OCI-LY7 (cell line): ENCODE results near the gene MDK. TPM values are rescaled to one million over a fixed set of nuclear protein-coding genes. Genes with fewer than 3 reads are reported as not detected.

Experiments used
- BruUV-seq: library from RNA; stranded (reverse); fragments of 400-500 nt; replicated peaks from 2 replicates; lab custom pipeline; 2021; lab: Mats Ljungman, UMichigan
- CTCF ChIA-PET: fragments of 300-600 bp; sonication (Branson Sonifier 250); formaldehyde crosslinking; loops from one replicate; lab custom pipeline; 2022; ENCODE audit warnings: antibody characterized with exemption; ENCODE audit not compliant: unreplicated experiment; lab: Charles Lee
- POLR2A ChIA-PET: fragments of 300-600 bp; sonication (Branson Sonifier 250); formaldehyde crosslinking; loops from one replicate; lab custom pipeline; 2022; ENCODE audit warnings: antibody characterized with exemption; lab: Charles Lee
- DNase-seq: peaks from one replicate; pipeline ENCODE4 v3.0.0-alpha.2; 2015; ENCODE audit warnings: low spot score
- H2AFZ ChIP-seq: fragments of 200-600 bp; sonication (generic), shearing (Covaris generic); 2 replicates; pipeline ENCODE4 v1.6.1; 2014; ENCODE audit warnings: mild to moderate bottlenecking, antibody characterized with exemption, low read length, moderate library complexity
- H3K27ac ChIP-seq: fragments of 200-600 bp; sonication (generic); 2 replicates; pipeline ENCODE4 v1.5.1; 2014; ENCODE audit warnings: mixed run types, low read depth, mild to moderate bottlenecking, moderate library complexity, low read length, inconsistent platforms; ENCODE audit not compliant: poor library complexity, severe bottlenecking
- H3K36me3 ChIP-seq: fragments of 200-600 bp; sonication (generic); 2 replicates; pipeline ENCODE4 v1.6.1; 2014; ENCODE audit warnings: mild to moderate bottlenecking, antibody characterized with exemption, low read length, moderate library complexity, mixed read lengths; ENCODE audit not compliant: insufficient read depth
- H3K4me1 ChIP-seq: fragments of 200-600 bp; sonication (generic); 2 replicates; pipeline ENCODE4 v1.5.1; 2014; ENCODE audit warnings: mild to moderate bottlenecking, low read length; ENCODE audit not compliant: insufficient read depth, poor library complexity, severe bottlenecking
- H3K4me2 ChIP-seq: fragments of 200-600 bp; sonication (generic); 2 replicates; pipeline ENCODE4 v1.6.1; 2014; ENCODE audit warnings: mild to moderate bottlenecking, low read length
- H3K4me3 ChIP-seq: fragments of 200-600 bp; sonication (generic); 2 replicates; pipeline ENCODE4 v1.5.1; 2014; ENCODE audit warnings: mild to moderate bottlenecking, low read depth, low read length; ENCODE audit not compliant: poor library complexity, severe bottlenecking
- H3K79me2 ChIP-seq: fragments of 200-600 bp; sonication (generic); 2 replicates; pipeline ENCODE4 v1.6.1; 2016; ENCODE audit warnings: low read depth, mild to moderate bottlenecking, low read length, moderate library complexity, mixed read lengths; ENCODE audit not compliant: insufficient read depth
- H3K9me2 ChIP-seq: fragments of 200-600 bp; sonication (generic); 2 replicates; pipeline ENCODE4 v1.6.1; 2016; ENCODE audit warnings: mild to moderate bottlenecking, low read length, mixed read lengths; ENCODE audit not compliant: insufficient read depth
- H3K9me3 ChIP-seq: fragments of 200-600 bp; sonication (generic); 2 replicates; pipeline ENCODE4 v1.6.1; 2014; ENCODE audit warnings: mild to moderate bottlenecking, mixed run types, low read length, mixed read lengths
- H4K20me1 ChIP-seq: fragments of 200-600 bp; sonication (generic); 2 replicates; pipeline ENCODE4 v1.6.1; 2014; ENCODE audit warnings: mild to moderate bottlenecking, antibody characterized with exemption, low read length, moderate library complexity, mixed read lengths; ENCODE audit not compliant: insufficient read depth
- CTCF ChIP-seq: fragments of 200-600 bp; sonication (generic); conservative IDR thresholded peaks from 2 replicates; pipeline ENCODE4 v1.5.1; 2014; ENCODE audit warnings: mild to moderate bottlenecking, antibody characterized with exemption, low read length, moderate library complexity, mixed read lengths
- EZH2phosphoT487 ChIP-seq: fragments of 200-600 bp; sonication (generic); IDR thresholded peaks from 2 replicates; pipeline ENCODE4 v1.6.1; 2018; ENCODE audit warnings: low read depth, borderline replicate concordance, mild to moderate bottlenecking, mixed run types, antibody characterized with exemption, low read length, moderate library complexity, mixed read lengths
- intact Hi-C: fragments of 100-400 bp; cut with micrococcal nuclease; formaldehyde crosslinking; loops from one replicate; pipeline ENCODE4 v1.10.0; 2022; ENCODE audit not compliant: unreplicated experiment
- total RNA-seq, 2 experiments: library from RNA; depleted of rRNA in 1 of 2; stranded (reverse); fragments of >200 nt in 1 of 2; shearing (Covaris generic) in 1 of 2; gene quantifications; 2 replicates each; pipeline ENCODE4 v1.2.3, GENCODE V29; 2014 to 2022

The MDK gene
- total RNA-seq, 2 experiments from 2014 or later: 5.1 to 6.2 TPM

- Histone ChIP-seq H3K36me3 (peaks cover 16% of the 10 kb centered on the region; the same call in 1 of the 2 replicates), H3K9me2 (no peaks in the 10 kb centered on the region), H3K4me2 (no peak overlapping the region; the same call in 1 of the 2 replicates), H3K79me2 (no peaks in the 10 kb centered on the region), H2AFZ (no peak overlapping the region), H3K27ac (no peak overlapping the region), H4K20me1 (no peaks in the 10 kb centered on the region), H3K4me1 (no peaks in the 10 kb centered on the region), H3K9me3 (no peaks in the 10 kb centered on the region), H3K4me3 (no peak overlapping the region)
- TF ChIP-seq EZH2phosphoT487: no peak
- TF ChIP-seq CTCF: no peak
- DNase-seq: peak; percentile 26
- CTCF ChIA-PET: no interaction called here
- intact Hi-C loops: no loop called here
- POLR2A ChIA-PET: interaction anchor here (0.6 kb wide), 1 partner anchor 225 kb away, joined by 3 read pairs; the partner anchor contains the start of genes ATG13 and HARBI1
- no TSS peak for BruUV-seq
Measured at GRCh38 chr11:46392421-46393230, 11.2 kb downstream of the MDK start.

GRCh38 chr11:46393231-46393616 lies 11.8 kb downstream of the MDK start:
- intact Hi-C loops: no loop called here

More at GRCh38 chr11:46393231-46393616, 11.8 kb downstream of the MDK start:
- H3K36me3 ChIP-seq: peaks cover 16% of the 10 kb centered on the region; the same call in 1 of the 2 replicates
- CTCF ChIA-PET: no interaction called here
- no peaks in the 10 kb centered on the region for H3K4me1 ChIP-seq
- POLR2A ChIA-PET: no interaction called here
- TF ChIP-seq CTCF (no peak), EZH2phosphoT487 (no peak)
- H3K79me2 ChIP-seq: no peaks in the 10 kb centered on the region
- H3K9me2 ChIP-seq: no peaks in the 10 kb centered on the region
- H3K4me2 ChIP-seq: no peak overlapping the region; the same call in 1 of the 2 replicates
- DNase-seq: no peak
- H3K4me3 ChIP-seq: no peak overlapping the region
- H3K9me3 ChIP-seq: no peaks in the 10 kb centered on the region
- no TSS peak for BruUV-seq
- H2AFZ ChIP-seq: no peak overlapping the region
- no peaks in the 10 kb centered on the region for H4K20me1 ChIP-seq
- H3K27ac ChIP-seq: no peak overlapping the region
